Peyer's patch (tissue), 4 donors: Measurements from ENCODE around the gene TMEM132E. TPM values are rescaled to one million over a fixed set of nuclear protein-coding genes. Genes with fewer than 3 reads are reported as not detected.

Source experiments
- DNase-seq, 3 donors: peaks; one replicate each; pipeline ENCODE4 v3.0.0-alpha.2; 2017 to 2019
- H3K27ac ChIP-seq, 4 donors: fragments of 200-600 bp; sonication (generic); one replicate each; pipeline ENCODE4 v1.5.1; 2016 to 2019
- H3K27me3 ChIP-seq, 2 donors: fragments of 200-600 bp; sonication (generic); one replicate each; pipeline ENCODE4 v1.5.1; 2019
- H3K36me3 ChIP-seq, 3 donors: fragments of 200-600 bp; sonication (generic); one replicate each; pipeline ENCODE4 v1.5.1; 2016 to 2019
- H3K4me1 ChIP-seq, 4 donors: fragments of 200-600 bp; sonication (generic); one replicate each; pipeline ENCODE4 v1.5.1; 2016 to 2019
- H3K4me3 ChIP-seq, 4 donors: fragments of 200-600 bp; sonication (generic); 1 replicate in 3 of 4; 2 replicates in 1 of 4; pipeline ENCODE4 v1.5.1; 2016 to 2019; ENCODE audit warnings: mild to moderate bottlenecking in 1 of 4
- H3K9me3 ChIP-seq, 4 donors: fragments of 200-600 bp; sonication (generic); one replicate each; pipeline ENCODE4 v1.5.1; 2016 to 2019; ENCODE audit warnings: mild to moderate bottlenecking in 1 of 4
- POLR2A ChIP-seq, 2 donors: fragments of 450-650 bp; IDR thresholded peaks; one replicate each; pipeline ENCODE4 v1.5.1; 2017; ENCODE audit warnings: antibody characterized with exemption in 2 of 2, mild to moderate bottlenecking in 2 of 2, moderate library complexity in 2 of 2
- total RNA-seq, 4 donors: library from RNA; depleted of rRNA; stranded (reverse); fragments of >200 nt; gene quantifications; one replicate each; pipeline ENCODE4 v1.1.0, GENCODE V29; 2016
- TF ChIP-seq, protein P1 (sequence below), 6 experiments: fragments of 450-650 bp in 4 of 6; fragments of 200-600 bp in 2 of 6; sonication (generic) in 1 of 6; IDR thresholded peaks; one replicate each; pipeline ENCODE4 v1.5.1; 2017 to 2019; ENCODE audit warnings: antibody characterized with exemption in 6 of 6, mild to moderate bottlenecking in 3 of 6, moderate library complexity in 1 of 6

Gene TMEM132E
- total RNA-seq, 4 donors from 2014 or later, result 0.13 to 1.7 TPM; not detected in 2

DNA sequence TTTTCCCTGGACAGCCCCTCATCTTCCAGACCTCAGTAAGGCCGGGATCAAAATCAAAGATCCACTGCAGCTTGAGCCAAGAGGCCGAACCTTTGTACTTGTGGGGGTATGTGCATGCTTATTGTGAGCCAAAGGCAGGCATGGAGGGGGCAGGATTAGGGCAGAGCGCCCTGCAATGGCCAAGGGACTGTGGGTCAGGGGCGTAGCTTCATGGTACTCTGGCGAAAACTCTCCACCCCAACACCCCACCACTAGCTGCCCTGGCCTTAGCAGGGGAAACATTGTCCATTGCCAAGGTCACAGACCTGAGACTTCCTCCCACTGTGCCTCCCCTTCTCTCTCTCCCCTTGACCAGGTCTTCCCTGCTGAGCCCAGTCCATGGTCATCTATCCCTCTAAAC, 90.1 kb downstream of the TMEM132E start:
- TF ChIP-seq, protein P1, sequence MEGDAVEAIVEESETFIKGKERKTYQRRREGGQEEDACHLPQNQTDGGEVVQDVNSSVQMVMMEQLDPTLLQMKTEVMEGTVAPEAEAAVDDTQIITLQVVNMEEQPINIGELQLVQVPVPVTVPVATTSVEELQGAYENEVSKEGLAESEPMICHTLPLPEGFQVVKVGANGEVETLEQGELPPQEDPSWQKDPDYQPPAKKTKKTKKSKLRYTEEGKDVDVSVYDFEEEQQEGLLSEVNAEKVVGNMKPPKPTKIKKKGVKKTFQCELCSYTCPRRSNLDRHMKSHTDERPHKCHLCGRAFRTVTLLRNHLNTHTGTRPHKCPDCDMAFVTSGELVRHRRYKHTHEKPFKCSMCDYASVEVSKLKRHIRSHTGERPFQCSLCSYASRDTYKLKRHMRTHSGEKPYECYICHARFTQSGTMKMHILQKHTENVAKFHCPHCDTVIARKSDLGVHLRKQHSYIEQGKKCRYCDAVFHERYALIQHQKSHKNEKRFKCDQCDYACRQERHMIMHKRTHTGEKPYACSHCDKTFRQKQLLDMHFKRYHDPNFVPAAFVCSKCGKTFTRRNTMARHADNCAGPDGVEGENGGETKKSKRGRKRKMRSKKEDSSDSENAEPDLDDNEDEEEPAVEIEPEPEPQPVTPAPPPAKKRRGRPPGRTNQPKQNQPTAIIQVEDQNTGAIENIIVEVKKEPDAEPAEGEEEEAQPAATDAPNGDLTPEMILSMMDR (IDR thresholded peaks at IDR 0.05), result no peak
- TF ChIP-seq POLR2A (IDR thresholded peaks at IDR 0.05), result no peak
- no peak overlapping the region for H3K27ac ChIP-seq
- H3K36me3 ChIP-seq, result no peaks in the 10 kb centered on the region
- no peaks in the 10 kb centered on the region for H3K4me1 ChIP-seq
- no peak overlapping the region for H3K4me3 ChIP-seq
- H3K27me3 ChIP-seq, result no peaks in the 10 kb centered on the region
- no peak for DNase-seq
- H3K9me3 ChIP-seq, result no peaks in the 10 kb centered on the region

GRCh38 chr17:34670618-34671017, 91.2 kb downstream of the TMEM132E start:
- H3K4me3 ChIP-seq, result no peak overlapping the region
- no peak for TF ChIP-seq POLR2A (IDR thresholded peaks at IDR 0.05)
- TF ChIP-seq, protein P1 (IDR thresholded peaks at IDR 0.05), result no peak
- H3K27ac ChIP-seq, result no peak overlapping the region
- H3K4me1 ChIP-seq, result no peaks in the 10 kb centered on the region
- H3K9me3 ChIP-seq, result no peaks in the 10 kb centered on the region
- no peak for DNase-seq
- H3K36me3 ChIP-seq, result no peaks in the 10 kb centered on the region
- no peaks in the 10 kb centered on the region for H3K27me3 ChIP-seq

DNA sequence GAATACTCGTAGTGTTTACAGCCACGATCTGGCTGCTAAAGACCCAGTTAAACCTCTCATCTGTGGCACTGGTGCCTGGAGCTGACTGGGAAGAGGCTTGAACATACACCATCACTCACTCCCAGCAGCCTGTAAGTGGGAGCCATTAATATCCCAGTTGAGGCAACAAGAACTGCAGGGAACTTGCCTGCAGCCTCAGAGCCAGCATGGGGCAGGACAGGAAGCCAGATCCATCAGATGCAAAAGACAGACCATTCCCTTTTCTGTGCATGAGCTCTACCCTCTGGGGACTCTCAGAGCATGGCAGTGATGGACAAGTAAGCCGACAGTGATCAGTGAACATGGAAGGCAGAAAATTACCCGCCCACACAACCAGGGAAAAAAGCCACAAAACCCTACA, 91.8 kb downstream of the TMEM132E start:
- Histone ChIP-seq H3K36me3 (no peaks in the 10 kb centered on the region), H3K9me3 (no peaks in the 10 kb centered on the region)

DNA sequence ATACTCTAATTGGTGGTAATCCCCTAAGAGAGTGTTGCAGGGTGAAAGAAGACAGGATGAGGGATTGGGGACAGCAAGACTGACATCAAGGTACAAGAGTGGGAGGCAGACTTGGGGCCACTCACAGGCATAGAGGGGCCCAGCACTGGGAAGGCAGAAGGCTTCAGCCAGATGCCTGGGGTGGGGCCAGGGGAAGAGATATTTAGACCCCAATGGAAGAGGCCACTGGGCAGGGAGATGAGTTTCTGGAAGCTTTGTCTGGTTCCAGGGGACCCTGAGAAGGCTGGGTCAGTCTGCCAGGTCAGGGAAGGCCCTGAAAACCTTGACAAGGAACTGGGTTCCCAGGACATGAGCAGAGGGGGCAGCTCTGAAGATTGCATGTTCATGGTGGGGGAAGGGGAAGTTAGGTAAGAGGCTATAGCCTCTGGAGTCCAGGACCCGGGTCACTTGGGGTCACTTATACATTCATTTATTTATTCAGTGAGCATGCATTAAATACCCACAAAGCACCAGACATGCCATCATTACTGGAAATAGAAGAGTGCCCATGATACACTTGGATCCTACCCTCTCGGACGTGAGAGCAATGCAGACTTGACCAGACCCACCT, 92.9 kb downstream of the TMEM132E start:
- H3K4me3 ChIP-seq, result no peak overlapping the region
- no peaks in the 10 kb centered on the region for H3K36me3 ChIP-seq
- TF ChIP-seq, protein P1 (IDR thresholded peaks at IDR 0.05), result no peak
- no peak for TF ChIP-seq POLR2A (IDR thresholded peaks at IDR 0.05)
- no peak for DNase-seq
- no peaks in the 10 kb centered on the region for H3K4me1 ChIP-seq
- no peaks in the 10 kb centered on the region for H3K27me3 ChIP-seq
- no peaks in the 10 kb centered on the region for H3K9me3 ChIP-seq
- no peak overlapping the region for H3K27ac ChIP-seq

More for the DNA sequence above, 91.8 kb downstream of the TMEM132E start:
- no peak for DNase-seq
- TF ChIP-seq, protein P1 (IDR thresholded peaks at IDR 0.05), result no peak
- no peak for TF ChIP-seq POLR2A (IDR thresholded peaks at IDR 0.05)
- no peak overlapping the region for H3K27ac ChIP-seq
- no peaks in the 10 kb centered on the region for H3K4me1 ChIP-seq
- H3K4me3 ChIP-seq, result no peak overlapping the region
- H3K27me3 ChIP-seq, result no peaks in the 10 kb centered on the region

- Histone ChIP-seq H3K36me3 (no peaks in the 10 kb centered on the region), H3K27ac (no peak overlapping the region), H3K9me3 (no peaks in the 10 kb centered on the region), H3K4me3 (no peak overlapping the region), H3K27me3 (no peaks in the 10 kb centered on the region), H3K4me1 (no peaks in the 10 kb centered on the region)
- DNase-seq, result no peak
- TF ChIP-seq, protein P1 (IDR thresholded peaks at IDR 0.05), result no peak
- TF ChIP-seq POLR2A (IDR thresholded peaks at IDR 0.05), result no peak
Measured at GRCh38 chr17:34673516-34673915, 94.1 kb downstream of the TMEM132E start.
